ENCODE measurements around the gene RPLP1.

DNA sequence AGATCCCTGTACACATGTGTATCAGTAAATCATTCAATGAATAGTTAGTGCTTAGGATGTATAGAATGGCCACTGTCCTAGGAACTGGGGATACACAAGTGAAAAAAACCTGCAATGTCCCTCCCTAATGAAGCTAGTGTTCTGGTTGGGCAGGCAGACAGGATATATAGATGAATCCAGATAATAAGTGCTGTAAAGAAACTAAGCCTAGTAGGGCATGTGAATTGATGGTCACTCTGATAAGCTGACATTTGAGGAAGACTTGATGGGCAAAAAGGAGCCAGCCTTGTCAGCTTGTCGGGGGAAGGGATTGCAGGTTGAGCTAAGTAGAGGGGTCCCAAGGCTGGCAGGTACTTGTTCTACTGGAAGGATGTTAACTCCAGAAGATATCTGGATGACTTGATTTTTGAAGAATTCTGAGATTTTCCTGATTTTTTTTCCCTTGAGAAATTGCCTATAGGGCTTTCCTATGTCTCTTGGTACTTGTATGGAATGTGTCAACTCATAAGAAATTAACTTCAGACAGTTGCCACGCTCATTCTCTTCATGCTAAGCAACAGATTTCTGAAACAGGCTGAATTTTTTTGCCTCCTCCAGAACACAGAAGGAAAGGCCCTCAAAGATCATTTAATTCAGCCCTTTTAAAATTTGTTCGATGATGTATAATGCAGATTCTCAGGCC lies 44.8 kb upstream of the RPLP1 start:
- TF ChIP-seq, protein P1, sequence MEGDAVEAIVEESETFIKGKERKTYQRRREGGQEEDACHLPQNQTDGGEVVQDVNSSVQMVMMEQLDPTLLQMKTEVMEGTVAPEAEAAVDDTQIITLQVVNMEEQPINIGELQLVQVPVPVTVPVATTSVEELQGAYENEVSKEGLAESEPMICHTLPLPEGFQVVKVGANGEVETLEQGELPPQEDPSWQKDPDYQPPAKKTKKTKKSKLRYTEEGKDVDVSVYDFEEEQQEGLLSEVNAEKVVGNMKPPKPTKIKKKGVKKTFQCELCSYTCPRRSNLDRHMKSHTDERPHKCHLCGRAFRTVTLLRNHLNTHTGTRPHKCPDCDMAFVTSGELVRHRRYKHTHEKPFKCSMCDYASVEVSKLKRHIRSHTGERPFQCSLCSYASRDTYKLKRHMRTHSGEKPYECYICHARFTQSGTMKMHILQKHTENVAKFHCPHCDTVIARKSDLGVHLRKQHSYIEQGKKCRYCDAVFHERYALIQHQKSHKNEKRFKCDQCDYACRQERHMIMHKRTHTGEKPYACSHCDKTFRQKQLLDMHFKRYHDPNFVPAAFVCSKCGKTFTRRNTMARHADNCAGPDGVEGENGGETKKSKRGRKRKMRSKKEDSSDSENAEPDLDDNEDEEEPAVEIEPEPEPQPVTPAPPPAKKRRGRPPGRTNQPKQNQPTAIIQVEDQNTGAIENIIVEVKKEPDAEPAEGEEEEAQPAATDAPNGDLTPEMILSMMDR (IDR thresholded peaks at IDR 0.05; ENCODE audit: borderline replicate concordance, extremely low read depth, low read length, poor library complexity, severe bottlenecking) = no peak
- TF ChIP-seq EZH2 (IDR thresholded peaks at IDR 0.05; ENCODE audit: borderline replicate concordance, low read depth, low read length, severe bottlenecking) = no peak
